ENCODE measurements around the gene CSTB. TPM values are rescaled to one million over a fixed set of nuclear protein-coding genes. Genes with fewer than 3 reads are reported as not detected.

The CSTB gene
- total RNA-seq, 1 donor from 2014 or later, result 36.1 TPM

GRCh38 chr21:43775190-43775589 is 918 bp downstream of the CSTB start:
- intact Hi-C loops (cut with DNase I), result no loop called here
- DNase-seq, result no peak
- ATAC-seq (ENCODE audit: poor library complexity), result no peak

- DNase-seq (no peak), ATAC-seq (ENCODE audit: poor library complexity) (no peak)
- intact Hi-C loops (cut with DNase I), result no loop called here
Measured at GRCh38 chr21:43774163-43774562, 1.9 kb downstream of the CSTB start.

- intact Hi-C loops (cut with DNase I), result no loop called here
- DNase-seq, result no peak
- ATAC-seq (ENCODE audit: poor library complexity), result no peak
Measured at GRCh38 chr21:43772425-43772821, 3.7 kb downstream of the CSTB start.

- DNase-seq (no peak), ATAC-seq (ENCODE audit: poor library complexity) (no peak)
- intact Hi-C loops (cut with DNase I), result no loop called here
Measured at GRCh38 chr21:43771698-43772424, 4.2 kb downstream of the CSTB start.

GRCh38 chr21:43771199-43771675 is 4.9 kb downstream of the CSTB start:
- DNase-seq (no peak), ATAC-seq (ENCODE audit: poor library complexity) (no peak)
- intact Hi-C loops (cut with DNase I), result no loop called here

- ATAC-seq (ENCODE audit: poor library complexity) (no peak), DNase-seq (no peak)
- intact Hi-C loops (cut with DNase I), result no loop called here
Measured at GRCh38 chr21:43770066-43770655, 5.9 kb downstream of the CSTB start.

- ATAC-seq (ENCODE audit: poor library complexity) (no peak), DNase-seq (no peak)
- intact Hi-C loops (cut with DNase I), result no loop called here
Measured at GRCh38 chr21:43769325-43769958, 6.7 kb downstream of the CSTB start.

- intact Hi-C loops (cut with DNase I), result no loop called here
- ATAC-seq (ENCODE audit: poor library complexity) (no peak), DNase-seq (no peak)
Measured at GRCh38 chr21:43768868-43769167, 7.3 kb downstream of the CSTB start.

GRCh38 chr21:43767984-43768867 is 7.9 kb downstream of the CSTB start:
- peak; percentile 62 for DNase-seq
- peak; percentile 49 for ATAC-seq (ENCODE audit: poor library complexity)
- intact Hi-C loops (cut with DNase I), result no loop called here

- ATAC-seq (ENCODE audit: poor library complexity), result no peak
- intact Hi-C loops (cut with DNase I), result no loop called here
- DNase-seq, result no peak
Measured at GRCh38 chr21:43767498-43767983, 8.6 kb downstream of the CSTB start.

GRCh38 chr21:43766734-43767497 is 9.2 kb downstream of the CSTB start:
- intact Hi-C loops (cut with DNase I), result no loop called here
- DNase-seq (no peak), ATAC-seq (ENCODE audit: poor library complexity) (no peak)

GRCh38 chr21:43764576-43765495 is 11.3 kb downstream of the CSTB start:
- ATAC-seq (ENCODE audit: poor library complexity) (peak; percentile 7), DNase-seq (no peak)
- intact Hi-C loops (cut with DNase I), result no loop called here

GRCh38 chr21:43763901-43764523 is 12.1 kb downstream of the CSTB start:
- no peak for DNase-seq
- no peak for ATAC-seq (ENCODE audit: poor library complexity)
- intact Hi-C loops (cut with DNase I), result no loop called here

GRCh38 chr21:43762303-43763128 is 13.6 kb downstream of the CSTB start:
- ATAC-seq (ENCODE audit: poor library complexity) (no peak), DNase-seq (no peak)
- intact Hi-C loops (cut with DNase I), result no loop called here

- DNase-seq, result no peak
- ATAC-seq (ENCODE audit: poor library complexity), result no peak
- intact Hi-C loops (cut with DNase I), result no loop called here
Measured at GRCh38 chr21:43761886-43762285, 14.2 kb downstream of the CSTB start.

GRCh38 chr21:43760391-43760958 is 15.6 kb downstream of the CSTB start:
- intact Hi-C loops (cut with DNase I), result no loop called here
- no peak for DNase-seq

More at GRCh38 chr21:43760391-43760958, 15.6 kb downstream of the CSTB start:
- ATAC-seq (ENCODE audit: poor library complexity), result no peak
